NB4 (cell line): Measurements from ENCODE around the gene FLRT2.

Experiments used
- MYC ChIP-seq: IDR thresholded peaks from 2 replicates; pipeline ENCODE4 v1.6.1; 2011; ENCODE audit warnings: low read depth, low read length
- POLR2A ChIP-seq: IDR thresholded peaks from 2 replicates; pipeline ENCODE4 v1.6.1; 2011; ENCODE audit warnings: mild to moderate bottlenecking; ENCODE audit not compliant: insufficient read length; ENCODE audit errors: extremely low read depth
- TF ChIP-seq, protein P1 (sequence below): IDR thresholded peaks from one replicate; pipeline ENCODE4 v1.5.1; 2012; ENCODE audit warnings: low read depth, low read length
- TF ChIP-seq, protein P2 (sequence below): IDR thresholded peaks from 2 replicates; pipeline ENCODE4 v1.6.1; 2011; ENCODE audit warnings: low read depth, low read length

DNA sequence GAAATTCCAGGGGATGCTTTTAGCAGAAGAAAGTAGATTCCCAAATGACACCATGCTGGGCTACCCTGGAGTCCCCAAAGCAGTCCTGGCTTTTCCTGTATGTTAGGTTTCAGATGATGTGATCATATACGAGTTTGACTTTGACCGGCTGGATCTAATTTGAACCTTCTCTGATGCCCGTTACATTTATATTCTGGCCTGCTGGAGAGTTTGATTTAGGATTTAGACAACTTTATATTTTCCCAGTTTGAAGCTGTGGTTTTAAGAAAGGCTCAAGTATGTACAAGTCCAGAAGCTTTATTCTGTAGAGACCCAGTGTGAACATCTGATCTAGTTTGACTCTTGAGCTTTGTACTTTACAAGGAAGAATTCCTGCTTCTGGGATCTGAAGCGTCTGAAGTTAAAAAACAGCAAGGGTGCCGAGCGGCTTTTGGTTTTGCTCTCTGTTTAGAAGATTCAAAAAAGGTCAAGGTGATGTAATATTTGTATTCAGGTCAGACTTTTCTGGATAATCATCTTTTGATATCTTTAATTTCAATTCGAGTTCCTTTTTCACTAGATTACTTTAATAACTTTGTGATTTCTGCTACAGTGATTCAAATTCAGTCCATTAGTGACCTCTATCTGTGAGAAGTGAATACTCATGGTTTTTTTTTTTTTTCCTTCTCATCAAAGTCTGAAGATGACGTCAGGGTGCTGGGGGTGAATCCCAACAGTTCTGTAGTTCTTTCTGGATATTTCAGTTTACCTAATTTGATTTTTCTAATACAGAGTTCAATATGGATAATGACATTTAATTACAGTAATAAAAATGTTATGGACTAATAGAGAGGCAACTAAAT is 6.3 kb downstream of the FLRT2 start:
- TF ChIP-seq POLR2A (no peak), MYC (no peak)
- TF ChIP-seq, protein P1, sequence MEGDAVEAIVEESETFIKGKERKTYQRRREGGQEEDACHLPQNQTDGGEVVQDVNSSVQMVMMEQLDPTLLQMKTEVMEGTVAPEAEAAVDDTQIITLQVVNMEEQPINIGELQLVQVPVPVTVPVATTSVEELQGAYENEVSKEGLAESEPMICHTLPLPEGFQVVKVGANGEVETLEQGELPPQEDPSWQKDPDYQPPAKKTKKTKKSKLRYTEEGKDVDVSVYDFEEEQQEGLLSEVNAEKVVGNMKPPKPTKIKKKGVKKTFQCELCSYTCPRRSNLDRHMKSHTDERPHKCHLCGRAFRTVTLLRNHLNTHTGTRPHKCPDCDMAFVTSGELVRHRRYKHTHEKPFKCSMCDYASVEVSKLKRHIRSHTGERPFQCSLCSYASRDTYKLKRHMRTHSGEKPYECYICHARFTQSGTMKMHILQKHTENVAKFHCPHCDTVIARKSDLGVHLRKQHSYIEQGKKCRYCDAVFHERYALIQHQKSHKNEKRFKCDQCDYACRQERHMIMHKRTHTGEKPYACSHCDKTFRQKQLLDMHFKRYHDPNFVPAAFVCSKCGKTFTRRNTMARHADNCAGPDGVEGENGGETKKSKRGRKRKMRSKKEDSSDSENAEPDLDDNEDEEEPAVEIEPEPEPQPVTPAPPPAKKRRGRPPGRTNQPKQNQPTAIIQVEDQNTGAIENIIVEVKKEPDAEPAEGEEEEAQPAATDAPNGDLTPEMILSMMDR, result no peak
- TF ChIP-seq, protein P2, sequence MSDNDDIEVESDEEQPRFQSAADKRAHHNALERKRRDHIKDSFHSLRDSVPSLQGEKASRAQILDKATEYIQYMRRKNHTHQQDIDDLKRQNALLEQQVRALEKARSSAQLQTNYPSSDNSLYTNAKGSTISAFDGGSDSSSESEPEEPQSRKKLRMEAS, result no peak
